Lower leg skin (tissue), 4 donors: ENCODE data around the gene TTC39B. TPM values are rescaled to one million over a fixed set of nuclear protein-coding genes. Genes with fewer than 3 reads are reported as not detected.

Experiments used
- DNase-seq, 2 donors: peaks; one replicate each; pipeline ENCODE4 v3.0.0-alpha.2; 2019; ENCODE audit warnings: low spot score in 2 of 2
- H3K4me3 ChIP-seq: fragments of 200-600 bp; sonication (generic); 2 replicates; pipeline ENCODE4 v1.5.1; 2017; ENCODE audit warnings: mild to moderate bottlenecking, low read depth; ENCODE audit not compliant: poor library complexity, severe bottlenecking
- POLR2A ChIP-seq, 2 donors: fragments of 450-650 bp; IDR thresholded peaks; one replicate each; pipeline ENCODE4 v1.6.1; 2016 to 2017; ENCODE audit warnings: antibody characterized with exemption in 2 of 2, mild to moderate bottlenecking in 1 of 2, moderate library complexity in 1 of 2
- WGBS, 2 donors: methylation state at CpG; one replicate each; pipeline ENCODE4 v1.1.5; 2018; 5-methylcytosine and 5-hydroxymethylcytosine counted together
- intact Hi-C: fragments of 100-400 bp; cut with DNase I; formaldehyde crosslinking; loops from one replicate; pipeline ENCODE4 v1.15.0; 2023; ENCODE audit warnings: low total_unique reads
- total RNA-seq, 4 donors: library from RNA; depleted of rRNA; stranded (reverse); fragments of >200 nt; gene quantifications; one replicate each; pipeline ENCODE4 v1.1.0, GENCODE V29; 2016
- TF ChIP-seq, protein P1 (sequence below), 3 donors: fragments of 450-650 bp; IDR thresholded peaks; one replicate each; pipeline ENCODE4 v1.5.1; 2016; ENCODE audit warnings: antibody characterized with exemption in 3 of 3, mild to moderate bottlenecking in 3 of 3, moderate library complexity in 2 of 3

TTC39B gene
- total RNA-seq, 4 donors from 2014 or later = 38.4 to 53.3 (median 42.2) TPM

DNA sequence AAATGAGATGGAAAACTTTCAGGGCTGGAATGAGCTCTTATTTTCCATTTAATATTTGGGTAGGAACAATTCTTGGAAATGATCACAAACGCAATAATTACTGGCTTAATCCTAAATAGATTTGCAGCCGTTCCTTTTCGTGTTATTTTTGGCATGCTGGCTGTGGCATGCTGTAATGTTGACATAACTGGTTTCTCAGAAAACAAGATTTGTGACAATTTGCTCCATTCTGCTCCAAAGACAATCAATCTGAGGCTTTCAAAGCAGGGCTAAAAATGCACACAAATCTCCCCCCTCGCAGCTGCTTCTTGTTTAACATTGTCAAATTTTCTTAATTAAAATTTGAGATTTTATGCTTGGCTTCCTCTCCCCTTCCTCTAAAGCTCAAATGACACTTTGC is 151.2 kb downstream of the TTC39B start:
- peak in 1 of 2 donors; percentile 31 for DNase-seq
- intact Hi-C loops = no loop called here
- H3K4me3 ChIP-seq = no peak overlapping the region
- 5 to 10% methylated on average over 4 of the region's 4 CpGs for WGBS, 2 donors
- TF ChIP-seq POLR2A (IDR thresholded peaks at IDR 0.05) = no peak
- TF ChIP-seq, protein P1, sequence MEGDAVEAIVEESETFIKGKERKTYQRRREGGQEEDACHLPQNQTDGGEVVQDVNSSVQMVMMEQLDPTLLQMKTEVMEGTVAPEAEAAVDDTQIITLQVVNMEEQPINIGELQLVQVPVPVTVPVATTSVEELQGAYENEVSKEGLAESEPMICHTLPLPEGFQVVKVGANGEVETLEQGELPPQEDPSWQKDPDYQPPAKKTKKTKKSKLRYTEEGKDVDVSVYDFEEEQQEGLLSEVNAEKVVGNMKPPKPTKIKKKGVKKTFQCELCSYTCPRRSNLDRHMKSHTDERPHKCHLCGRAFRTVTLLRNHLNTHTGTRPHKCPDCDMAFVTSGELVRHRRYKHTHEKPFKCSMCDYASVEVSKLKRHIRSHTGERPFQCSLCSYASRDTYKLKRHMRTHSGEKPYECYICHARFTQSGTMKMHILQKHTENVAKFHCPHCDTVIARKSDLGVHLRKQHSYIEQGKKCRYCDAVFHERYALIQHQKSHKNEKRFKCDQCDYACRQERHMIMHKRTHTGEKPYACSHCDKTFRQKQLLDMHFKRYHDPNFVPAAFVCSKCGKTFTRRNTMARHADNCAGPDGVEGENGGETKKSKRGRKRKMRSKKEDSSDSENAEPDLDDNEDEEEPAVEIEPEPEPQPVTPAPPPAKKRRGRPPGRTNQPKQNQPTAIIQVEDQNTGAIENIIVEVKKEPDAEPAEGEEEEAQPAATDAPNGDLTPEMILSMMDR (IDR thresholded peaks at IDR 0.05) = no peak

DNA sequence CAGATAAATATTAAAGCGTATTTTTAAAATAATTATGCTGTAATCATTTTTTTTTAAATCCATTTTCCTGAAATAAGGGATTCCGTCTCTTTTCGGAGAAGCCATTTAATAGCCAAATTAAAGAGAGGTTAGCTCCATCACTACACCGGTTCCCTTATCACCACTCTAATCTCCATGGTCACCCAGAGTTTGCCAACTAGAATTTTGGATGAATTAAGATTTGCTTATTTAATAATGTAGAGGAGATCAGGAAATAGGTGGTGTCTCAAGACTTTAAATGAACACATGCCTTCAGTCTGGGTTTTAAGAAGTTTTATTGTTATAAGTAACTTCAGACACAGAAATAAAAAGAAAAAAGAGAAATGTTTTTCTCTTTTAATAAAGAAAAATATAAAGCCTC is 151.7 kb downstream of the TTC39B start:
- WGBS, 2 donors = 23 to 35% methylated on average over 4 of the region's 4 CpGs
- no peak for DNase-seq
- intact Hi-C loops = no loop called here
- no peak overlapping the region for H3K4me3 ChIP-seq
- no peak for TF ChIP-seq POLR2A (IDR thresholded peaks at IDR 0.05)
- TF ChIP-seq, protein P1 (IDR thresholded peaks at IDR 0.05) = no peak

DNA sequence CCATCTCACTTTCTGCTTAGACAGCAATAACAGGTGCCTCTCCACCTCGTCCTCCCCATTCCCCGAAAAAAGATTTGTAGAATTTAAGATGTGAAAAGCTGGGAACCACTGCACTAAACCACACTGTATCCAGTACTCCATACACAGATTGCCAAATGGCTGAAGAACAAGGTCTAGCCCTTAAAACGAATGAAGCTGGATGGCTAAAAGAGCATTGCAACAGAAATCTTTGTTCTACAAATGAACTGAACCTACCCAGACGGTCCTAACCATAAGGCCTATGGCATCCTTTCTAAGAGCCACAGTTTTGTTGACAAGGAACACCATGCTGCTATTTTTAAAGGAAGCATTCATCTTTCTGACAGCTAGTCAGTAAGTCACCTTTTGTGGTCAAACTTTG is 152.3 kb downstream of the TTC39B start:
- 56 to 67% methylated on average over 4 of the region's 4 CpGs for WGBS, 2 donors
- DNase-seq = no peak
- intact Hi-C loops = no loop called here

DNA sequence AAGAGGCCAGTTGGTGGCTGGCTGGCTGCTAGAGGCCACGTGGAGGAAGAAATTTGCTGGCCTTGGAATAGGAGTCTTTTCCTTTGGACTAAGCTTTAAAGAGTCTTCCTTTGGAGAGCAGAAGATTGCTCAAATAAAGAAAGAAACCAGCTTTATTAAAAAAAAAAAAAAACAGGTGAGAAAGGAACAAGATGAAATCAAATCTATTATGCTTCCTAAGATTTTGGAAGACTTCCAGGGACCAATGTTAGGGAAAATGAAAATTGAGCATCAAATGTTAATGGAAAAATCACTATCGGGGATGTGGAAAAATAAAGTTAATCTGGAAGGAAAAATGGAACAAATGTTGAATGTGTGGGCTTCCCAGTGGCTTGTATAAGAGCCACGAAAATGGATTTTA is 153.1 kb downstream of the TTC39B start:
- H3K4me3 ChIP-seq = no peak overlapping the region
- DNase-seq = no peak
- no peak for TF ChIP-seq POLR2A (IDR thresholded peaks at IDR 0.05)
- TF ChIP-seq, protein P1 (IDR thresholded peaks at IDR 0.05) = no peak
- WGBS, 2 donors = 62 to 67% methylated on average over 3 of the region's 3 CpGs
- intact Hi-C loops = no loop called here

More for the DNA sequence above, 152.3 kb downstream of the TTC39B start:
- H3K4me3 ChIP-seq = no peak overlapping the region
- TF ChIP-seq, protein P1 (IDR thresholded peaks at IDR 0.05) = no peak
- TF ChIP-seq POLR2A (IDR thresholded peaks at IDR 0.05) = no peak

DNA sequence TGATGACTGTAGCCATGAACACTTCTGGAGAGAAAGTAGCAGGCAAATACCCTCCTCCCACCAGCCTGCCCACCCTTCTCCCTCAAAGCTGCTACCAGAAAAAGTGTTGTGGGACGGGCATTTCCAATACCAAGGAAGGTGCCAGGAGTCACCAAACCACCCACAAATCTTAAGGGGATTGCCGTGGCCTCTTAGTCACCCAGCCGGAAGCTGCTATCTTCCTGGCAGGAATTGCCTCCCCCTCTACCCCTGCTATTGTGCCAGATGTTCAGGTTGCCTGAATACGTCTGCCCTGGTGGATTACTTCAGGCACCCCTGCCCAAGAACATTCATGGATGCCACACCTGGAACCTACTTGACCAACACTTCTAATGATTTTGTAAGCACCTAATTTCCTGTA is 156.1 kb downstream of the TTC39B start:
- no peak for DNase-seq
- no peak overlapping the region for H3K4me3 ChIP-seq
- intact Hi-C loops = no loop called here
- 79 to 84% methylated on average over 4 of the region's 4 CpGs for WGBS, 2 donors
- TF ChIP-seq, protein P1 (IDR thresholded peaks at IDR 0.05) = no peak
- TF ChIP-seq POLR2A (IDR thresholded peaks at IDR 0.05) = no peak

DNA sequence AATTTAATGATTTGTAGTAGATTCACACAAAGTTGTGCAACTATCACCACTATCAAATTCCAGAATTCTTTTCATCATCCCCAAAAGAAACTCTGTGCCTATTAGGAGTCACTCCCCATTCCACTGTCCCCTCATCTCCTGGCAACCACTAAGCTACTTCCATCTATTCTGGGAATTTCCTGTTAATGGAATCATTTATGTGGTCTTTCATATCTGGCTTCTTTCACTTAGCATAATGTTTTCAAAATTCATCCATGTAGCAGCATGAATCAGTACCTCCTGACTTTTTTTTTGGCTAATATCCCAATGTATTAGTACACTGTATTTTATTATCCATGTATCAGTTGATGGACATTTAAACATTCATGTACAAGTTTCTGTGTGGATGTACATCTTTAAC is 157.6 kb downstream of the TTC39B start:
- TF ChIP-seq POLR2A (IDR thresholded peaks at IDR 0.05) = no peak
- TF ChIP-seq, protein P1 (IDR thresholded peaks at IDR 0.05) = no peak
- intact Hi-C loops = no loop called here
- no peak overlapping the region for H3K4me3 ChIP-seq
- no peak for DNase-seq
